ENCODE results near the gene TPD52L2. TPM values are rescaled to one million over a fixed set of nuclear protein-coding genes. Genes with fewer than 3 reads are reported as not detected.
"Not testable (repeated sequence)": the region's sequence is repeated elsewhere in the genome, so short reads cannot be mapped to it uniquely, and the experiment has no call there.

The TPD52L2 gene
- total RNA-seq, 1 experiment from 2014 or later = 189 TPM

DNA sequence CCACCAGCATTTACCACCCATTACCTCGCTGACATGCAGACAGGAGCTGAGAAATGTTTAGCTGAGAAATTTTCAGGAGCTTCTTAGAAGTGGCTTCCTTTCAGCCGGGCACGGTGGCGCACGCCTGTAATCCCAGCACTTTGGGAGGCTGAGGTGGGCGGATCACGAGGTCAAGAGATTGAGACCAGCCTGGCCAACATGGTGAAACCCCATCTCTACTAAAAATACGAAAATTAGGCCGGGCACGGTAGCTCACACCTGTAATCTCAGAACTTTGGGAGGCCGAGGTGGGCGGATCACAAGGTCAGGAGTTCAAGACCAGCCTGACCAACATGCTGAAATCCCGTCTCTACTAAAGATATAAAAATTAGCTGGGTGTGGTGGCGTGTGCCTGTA, 13.5 kb upstream of the TPD52L2 start:
- in situ Hi-C loops (cut with HindIII; ENCODE audit: low pct_unique_long_range_greater_than_20kb, low sequenced_read_pairs); DNase-seq (ENCODE audit: low read depth): not testable (repeated sequence)

DNA sequence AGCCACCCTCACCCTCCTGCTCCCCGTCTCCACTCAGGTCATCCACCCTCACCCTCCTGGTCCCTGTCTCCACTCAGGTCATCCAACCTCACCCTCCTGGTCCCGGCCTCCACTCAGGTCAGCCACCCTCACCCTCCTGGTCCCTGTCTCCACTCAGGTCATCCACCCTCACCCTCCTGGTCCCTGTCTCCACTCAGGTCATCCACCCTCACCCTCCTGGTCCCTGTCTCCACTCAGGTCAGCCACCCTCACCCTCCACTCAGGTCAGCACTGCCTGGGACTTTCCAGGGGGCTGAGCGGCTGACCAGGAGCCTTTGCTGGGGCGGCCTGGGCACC, 11.4 kb upstream of the TPD52L2 start:
- in situ Hi-C loops (cut with HindIII; ENCODE audit: low pct_unique_long_range_greater_than_20kb, low sequenced_read_pairs); DNase-seq (ENCODE audit: low read depth): not testable (repeated sequence)

DNA sequence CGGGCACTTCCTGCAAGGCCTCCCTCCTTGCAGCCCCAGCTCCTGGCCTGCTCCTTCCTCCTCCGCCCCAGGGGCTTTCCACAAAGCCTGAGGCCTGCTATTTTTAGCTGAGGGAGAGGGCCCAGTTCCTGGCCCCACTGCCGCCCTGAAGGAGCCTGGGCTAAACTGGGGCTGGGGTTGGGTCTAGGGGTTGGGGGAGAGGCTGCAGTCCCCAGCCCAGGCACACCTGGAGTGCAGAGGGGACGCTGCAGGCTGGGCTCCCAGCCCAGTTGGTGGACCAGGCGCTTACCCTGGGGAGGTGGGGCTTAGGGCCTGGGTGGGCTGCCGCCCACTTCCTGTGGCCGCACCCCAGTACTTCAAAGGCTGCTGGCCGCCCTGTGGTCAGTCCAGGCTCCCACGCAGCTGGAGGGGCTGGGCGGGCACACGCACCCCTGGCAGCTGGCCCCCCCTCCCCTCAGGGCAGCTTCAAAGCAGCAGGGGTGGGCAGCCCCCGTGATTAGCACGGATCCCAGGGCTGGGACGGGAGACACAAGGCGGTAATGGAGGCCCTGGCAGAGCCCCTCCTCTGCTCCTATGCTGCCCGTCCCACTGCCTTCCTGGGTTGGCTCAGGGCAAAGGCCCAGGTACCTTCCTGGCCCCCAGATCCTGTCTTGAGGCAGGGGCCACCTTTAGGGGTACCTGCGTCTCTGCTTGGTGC, 10.9 kb upstream of the TPD52L2 start:
- in situ Hi-C loops (cut with HindIII; ENCODE audit: low pct_unique_long_range_greater_than_20kb, low sequenced_read_pairs) = no loop called here
- no peak for DNase-seq (ENCODE audit: low read depth)

DNA sequence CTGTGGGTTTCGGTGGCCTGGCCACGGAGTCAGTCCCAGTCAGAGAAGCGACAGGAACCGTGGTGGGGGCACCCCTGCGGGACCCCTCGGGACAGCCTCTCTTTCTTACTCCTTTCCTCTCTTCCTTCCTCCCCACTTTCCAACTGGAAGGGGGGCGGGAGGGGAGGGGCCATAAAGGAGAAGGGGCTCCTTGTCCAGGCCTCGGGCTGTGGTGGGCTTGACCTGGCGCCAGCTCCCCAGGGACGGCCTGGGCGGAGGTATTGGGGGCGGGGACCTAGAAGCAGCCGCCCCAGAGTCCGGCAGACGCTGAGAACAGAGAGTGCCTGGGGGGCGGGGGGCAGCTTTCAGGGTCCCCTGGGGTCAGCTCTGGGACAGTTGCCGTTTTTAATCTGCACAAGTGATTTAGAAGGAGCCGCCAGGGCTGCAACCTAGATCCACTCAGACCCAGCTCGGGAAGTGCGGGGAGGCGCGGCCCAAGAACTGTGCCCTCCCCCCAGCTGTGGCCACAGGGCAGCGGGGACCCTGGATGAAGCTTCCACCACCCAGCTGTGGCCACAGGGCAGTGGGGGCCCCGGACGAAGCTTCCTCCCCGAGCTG, 10.2 kb upstream of the TPD52L2 start:
- in situ Hi-C loops (cut with HindIII; ENCODE audit: low pct_unique_long_range_greater_than_20kb, low sequenced_read_pairs) = no loop called here
- no peak for DNase-seq (ENCODE audit: low read depth)

DNA sequence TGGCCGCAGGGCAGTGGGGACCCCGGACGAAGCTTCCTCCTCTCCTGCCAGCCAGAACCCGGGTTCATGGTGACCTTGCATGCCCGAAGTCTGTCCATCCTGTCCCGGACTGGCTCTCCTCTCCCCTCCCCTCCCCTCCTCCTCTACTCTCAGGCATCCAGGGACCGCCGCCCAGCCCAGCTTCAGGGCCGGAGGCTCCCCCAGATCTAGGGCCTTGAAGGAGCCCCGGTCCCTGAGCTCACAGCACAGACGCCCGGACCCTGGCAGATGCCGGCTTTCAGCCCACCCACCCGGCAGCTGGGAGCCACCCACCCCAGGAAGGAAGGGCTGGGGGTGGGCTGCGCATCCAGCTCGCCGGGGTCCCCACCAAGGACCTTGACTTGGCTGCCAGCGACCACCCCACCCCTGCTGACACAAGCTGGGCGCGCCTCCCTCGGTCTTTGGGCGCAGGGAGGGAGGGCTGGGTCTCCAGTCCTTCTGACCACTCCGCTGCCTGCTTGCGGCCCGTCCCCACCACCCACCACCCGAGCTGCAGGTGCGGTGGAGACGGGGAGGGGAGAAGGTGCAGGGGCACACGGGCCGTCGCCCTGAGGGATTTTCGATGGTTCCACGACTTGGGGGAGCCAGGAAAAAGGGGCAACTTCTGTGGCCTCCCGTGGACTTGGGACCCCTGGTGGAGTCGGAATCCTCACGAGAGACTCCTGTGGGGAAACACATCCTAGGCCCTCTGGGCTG, 9.5 kb upstream of the TPD52L2 start:
- DNase-seq (ENCODE audit: low read depth) = no peak
- in situ Hi-C loops (cut with HindIII; ENCODE audit: low pct_unique_long_range_greater_than_20kb, low sequenced_read_pairs) = no loop called here

DNA sequence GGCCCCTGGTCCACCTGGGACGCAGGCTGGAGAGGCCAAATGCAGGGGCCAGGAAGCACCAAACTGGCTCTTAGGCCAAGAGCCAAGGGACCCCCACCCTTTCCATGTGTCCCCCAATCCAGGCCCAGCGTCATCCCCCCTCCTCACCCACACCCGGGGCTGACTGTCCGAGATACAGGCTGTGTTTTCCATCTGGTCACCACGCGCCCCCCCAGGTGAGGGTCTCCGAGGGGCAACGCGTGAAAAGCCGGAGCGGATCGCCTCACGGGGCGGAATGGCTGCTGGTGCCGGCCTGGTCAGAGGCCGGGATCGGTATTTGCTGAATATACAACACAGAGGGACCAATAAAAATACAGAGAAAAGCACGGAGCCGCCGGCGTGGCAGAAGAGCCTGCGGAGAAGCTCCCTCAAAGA, 9.0 kb upstream of the TPD52L2 start:
- in situ Hi-C loops (cut with HindIII; ENCODE audit: low pct_unique_long_range_greater_than_20kb, low sequenced_read_pairs) = no loop called here
- no peak for DNase-seq (ENCODE audit: low read depth)

DNA sequence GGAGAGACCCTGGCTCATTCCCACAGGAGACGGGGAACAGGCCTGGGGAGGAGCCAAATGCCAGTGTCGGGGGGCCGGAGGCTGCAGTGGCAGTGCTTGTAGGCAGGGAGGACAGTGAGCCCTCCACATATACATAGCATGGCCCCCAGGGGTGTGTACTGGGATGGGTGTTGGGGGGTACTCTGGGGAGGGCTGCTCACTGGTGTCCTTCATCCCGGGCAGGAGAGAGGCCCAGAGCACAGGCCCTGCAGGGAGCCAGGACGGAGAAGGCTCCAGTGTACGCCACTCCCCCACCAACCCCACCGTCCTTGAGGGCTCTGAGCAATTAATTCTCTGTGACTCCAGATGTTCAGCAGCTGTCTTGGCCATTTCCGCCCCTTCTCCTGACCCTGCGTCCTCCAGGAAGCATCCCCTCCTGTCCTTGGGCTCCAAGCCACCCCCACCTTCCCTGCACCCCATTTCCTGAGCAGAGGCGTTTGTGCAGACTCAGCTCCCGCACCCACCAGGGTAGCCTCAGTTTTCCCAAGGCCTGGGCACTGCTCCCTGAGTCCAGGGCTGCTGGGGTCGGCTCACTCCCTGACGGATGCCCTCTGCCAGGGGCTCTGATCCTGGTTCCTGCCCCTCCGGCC, 7.2 kb upstream of the TPD52L2 start:
- in situ Hi-C loops (cut with HindIII; ENCODE audit: low pct_unique_long_range_greater_than_20kb, low sequenced_read_pairs) = no loop called here
- no peak for DNase-seq (ENCODE audit: low read depth)

DNA sequence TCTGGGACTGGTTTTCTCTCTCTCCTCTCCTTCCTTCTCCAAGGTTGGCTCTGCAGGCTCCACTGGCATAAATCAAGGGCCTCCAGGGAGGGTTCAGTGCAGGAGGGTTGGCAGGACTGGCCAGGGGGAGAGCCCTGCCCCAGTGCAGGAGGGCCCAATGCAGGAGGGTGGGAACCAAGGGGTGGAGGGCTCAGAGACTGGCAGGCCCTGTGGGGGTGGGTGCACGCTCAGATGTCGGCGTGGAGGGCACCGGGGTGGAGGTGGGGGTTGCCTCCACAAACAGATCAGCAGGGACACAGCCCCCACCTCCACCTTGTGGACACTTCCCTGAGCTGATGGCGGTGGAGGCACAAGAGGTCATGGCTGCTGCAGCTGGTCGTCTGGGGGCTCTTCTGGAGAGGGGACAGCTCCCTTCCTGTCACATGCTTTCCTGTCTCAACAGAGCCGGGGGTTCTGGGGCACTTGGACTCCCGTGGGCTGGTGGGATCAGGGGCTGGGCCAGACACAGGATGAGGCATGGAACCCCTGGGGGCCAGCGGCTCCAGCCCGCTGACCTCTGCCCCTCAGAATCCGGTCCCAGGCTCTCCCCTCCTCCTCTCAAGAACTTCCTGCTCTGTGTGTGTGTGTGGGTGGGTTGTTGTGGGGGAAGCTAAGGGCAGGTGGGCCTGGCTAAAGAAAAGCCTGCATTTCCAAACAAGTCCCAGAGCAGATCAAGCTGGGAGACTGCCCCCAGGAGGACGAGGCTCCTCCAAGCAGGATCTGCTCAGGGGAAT, 6.5 kb upstream of the TPD52L2 start:
- no peak for DNase-seq (ENCODE audit: low read depth)
- in situ Hi-C loops (cut with HindIII; ENCODE audit: low pct_unique_long_range_greater_than_20kb, low sequenced_read_pairs) = no loop called here

DNA sequence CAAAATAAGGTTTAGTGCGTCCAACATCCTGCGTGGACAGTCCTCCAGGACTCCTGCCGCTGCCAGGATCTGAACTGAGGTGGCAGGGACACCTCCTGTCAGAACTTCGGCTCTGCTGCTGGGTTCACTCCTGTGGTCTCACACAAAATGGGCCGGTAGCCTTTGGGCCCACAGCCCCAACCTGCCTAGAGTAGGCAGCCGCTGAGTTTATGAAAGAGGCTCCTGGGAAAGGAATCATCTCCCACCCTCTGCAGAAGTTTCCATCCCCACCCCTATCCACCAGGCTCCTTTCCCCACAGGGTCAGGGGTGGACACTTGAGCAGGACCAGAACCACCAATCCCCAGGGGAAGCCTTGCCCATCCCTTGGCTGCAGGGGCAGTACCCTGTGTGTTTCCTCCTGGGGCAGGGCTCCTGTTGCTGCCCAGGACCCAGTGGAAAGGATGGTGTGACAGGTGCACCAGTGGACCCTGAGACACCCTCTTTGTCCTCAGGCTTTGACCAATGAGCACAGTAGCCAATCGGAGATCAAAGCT, 5.8 kb upstream of the TPD52L2 start:
- in situ Hi-C loops (cut with HindIII; ENCODE audit: low pct_unique_long_range_greater_than_20kb, low sequenced_read_pairs) = no loop called here
- DNase-seq (ENCODE audit: low read depth) = no peak

DNA sequence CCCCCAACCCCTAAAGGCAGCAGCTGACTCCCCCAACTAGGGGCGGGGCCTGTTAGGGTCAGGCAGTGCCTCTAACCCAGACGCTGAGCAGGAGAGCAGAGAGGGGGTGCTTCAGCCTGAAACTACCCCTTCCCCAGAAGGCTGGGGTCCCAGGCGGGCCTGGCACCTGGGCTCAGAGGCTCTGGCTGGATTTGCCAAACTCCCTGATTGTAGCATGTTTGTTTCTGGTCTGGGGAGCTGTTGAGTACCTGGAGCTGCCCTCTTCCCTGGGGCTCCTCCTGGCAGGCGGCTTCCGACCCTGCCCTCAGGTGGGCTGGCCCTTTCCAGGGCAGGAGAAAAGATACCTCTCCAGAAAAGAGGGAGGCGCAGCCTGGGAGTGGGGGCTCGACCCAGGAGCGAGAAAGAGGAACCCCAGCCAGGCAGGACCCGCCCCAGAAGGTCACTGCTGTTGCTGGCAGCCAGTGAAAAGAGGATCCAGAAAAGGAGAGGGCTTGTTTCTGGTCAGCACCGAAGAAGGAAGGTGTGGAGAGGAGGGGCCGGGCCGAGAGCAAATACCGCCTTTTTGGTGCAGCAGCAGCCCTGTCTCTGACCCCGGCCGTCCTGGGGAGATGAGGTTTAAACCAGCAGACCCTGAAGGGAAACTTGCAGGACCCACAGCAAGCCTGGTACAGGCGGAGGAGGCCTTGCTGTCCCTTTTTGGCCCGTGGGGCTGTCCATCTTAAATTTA, 4.6 kb upstream of the TPD52L2 start:
- DNase-seq (ENCODE audit: low read depth) = no peak
- in situ Hi-C loops (cut with HindIII; ENCODE audit: low pct_unique_long_range_greater_than_20kb, low sequenced_read_pairs) = no loop called here

DNA sequence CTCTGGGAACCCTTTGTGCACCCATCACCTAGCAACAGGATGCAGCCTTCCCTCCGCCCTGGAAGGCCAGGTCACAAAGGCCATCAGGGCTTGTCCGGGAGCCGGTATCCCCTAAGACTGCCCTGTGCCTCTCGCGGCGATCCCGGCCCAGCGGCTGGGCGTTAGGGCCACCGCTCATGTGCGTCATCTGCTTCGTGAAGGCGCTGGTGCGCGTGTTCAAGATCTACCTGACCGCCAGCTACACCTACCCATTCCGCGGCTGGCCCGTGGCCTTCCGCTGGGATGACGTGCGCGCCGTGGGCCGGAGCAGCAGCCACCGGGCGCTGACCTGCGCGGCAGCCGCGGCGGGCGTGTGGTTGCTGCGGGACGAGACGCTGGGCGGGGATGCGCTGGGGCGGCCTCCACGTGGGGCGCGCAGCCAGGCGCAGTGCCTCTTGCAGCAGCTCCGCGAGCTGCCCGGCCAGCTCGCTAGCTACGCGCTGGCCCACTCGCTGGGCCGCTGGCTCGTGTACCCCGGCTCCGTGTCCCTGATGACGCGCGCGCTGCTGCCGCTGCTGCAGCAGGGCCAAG, 3.6 kb upstream of the TPD52L2 start, which contains the start of gene ABHD16B:
ABHD16B (plus strand) TSS at position 134 of the 570 bp plus-strand sequence; CDS start at position 177, 43 bp downstream.
- in situ Hi-C loops (cut with HindIII; ENCODE audit: low pct_unique_long_range_greater_than_20kb, low sequenced_read_pairs) = no loop called here
- no peak for DNase-seq (ENCODE audit: low read depth)

DNA sequence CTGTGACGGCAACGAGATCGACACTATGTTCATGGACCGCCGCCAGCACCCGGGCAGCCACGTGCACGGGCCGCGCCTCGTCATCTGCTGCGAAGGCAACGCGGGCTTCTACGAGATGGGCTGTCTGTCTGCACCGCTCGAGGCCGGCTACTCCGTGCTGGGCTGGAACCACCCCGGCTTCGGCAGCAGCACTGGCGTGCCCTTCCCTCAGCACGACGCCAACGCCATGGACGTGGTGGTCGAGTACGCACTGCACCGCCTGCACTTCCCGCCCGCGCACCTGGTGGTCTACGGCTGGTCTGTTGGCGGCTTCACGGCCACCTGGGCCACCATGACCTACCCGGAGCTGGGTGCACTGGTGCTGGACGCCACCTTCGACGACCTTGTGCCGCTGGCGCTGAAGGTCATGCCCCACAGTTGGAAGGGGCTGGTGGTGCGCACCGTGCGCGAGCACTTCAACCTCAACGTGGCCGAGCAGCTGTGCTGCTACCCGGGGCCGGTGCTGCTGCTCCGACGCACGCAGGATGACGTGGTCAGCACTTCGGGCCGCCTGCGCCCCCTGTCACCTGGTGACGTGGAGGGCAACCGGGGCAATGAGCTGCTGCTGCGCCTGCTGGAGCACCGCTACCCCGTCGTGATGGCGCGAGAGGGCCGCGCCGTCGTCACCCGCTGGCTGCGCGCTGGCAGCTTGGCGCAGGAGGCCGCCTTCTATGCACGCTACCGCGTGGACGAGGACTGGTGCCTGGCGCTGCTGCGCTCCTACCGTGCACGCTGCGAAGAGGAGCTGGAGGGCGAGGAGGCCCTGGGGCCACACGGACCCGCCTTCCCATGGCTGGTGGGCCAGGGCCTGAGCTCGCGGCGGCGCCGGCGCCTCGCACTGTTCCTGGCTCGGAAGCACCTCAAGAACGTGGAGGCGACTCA, 2.8 kb upstream of the TPD52L2 start:
- no peak for DNase-seq (ENCODE audit: low read depth)
- in situ Hi-C loops (cut with HindIII; ENCODE audit: low pct_unique_long_range_greater_than_20kb, low sequenced_read_pairs) = no loop called here

DNA sequence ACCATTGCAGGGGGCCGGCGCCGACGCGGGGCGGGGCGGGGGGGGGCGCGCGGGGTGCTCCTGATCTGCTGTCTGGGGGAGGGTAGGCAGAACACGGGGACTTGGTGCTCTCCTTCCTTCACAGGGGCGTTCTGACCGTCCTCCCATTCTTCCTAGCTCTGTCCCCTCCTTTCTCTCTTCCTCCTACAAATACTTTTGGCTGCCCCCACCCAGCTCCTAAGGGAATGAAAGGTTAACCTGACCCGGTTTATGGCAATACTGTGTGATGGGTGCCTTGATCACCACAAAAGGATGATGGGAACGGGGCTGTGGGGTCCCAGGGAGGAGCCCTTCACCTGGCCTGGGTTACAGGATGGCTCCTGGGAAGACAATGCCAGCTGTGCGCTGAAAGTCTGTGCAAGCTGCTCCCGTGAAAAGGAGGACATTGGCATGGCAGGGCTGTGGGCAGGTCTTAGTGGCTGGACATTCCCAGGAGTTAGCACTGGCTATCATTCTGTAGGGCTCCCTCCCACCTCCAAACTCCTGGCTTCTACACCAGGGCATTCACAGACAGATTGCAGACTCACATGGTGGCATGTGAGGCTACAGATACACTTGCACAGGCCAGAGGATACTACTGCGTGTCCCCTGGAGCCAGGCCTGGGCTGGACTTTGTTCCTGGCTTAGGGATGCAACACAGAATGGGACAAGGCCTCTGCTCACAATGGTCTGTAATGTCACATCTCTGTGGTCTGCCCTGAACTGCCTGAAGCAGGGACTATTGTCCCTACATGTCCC, 1.9 kb upstream of the TPD52L2 start:
- in situ Hi-C loops (cut with HindIII; ENCODE audit: low pct_unique_long_range_greater_than_20kb, low sequenced_read_pairs) = no loop called here
- no peak for DNase-seq (ENCODE audit: low read depth)

DNA sequence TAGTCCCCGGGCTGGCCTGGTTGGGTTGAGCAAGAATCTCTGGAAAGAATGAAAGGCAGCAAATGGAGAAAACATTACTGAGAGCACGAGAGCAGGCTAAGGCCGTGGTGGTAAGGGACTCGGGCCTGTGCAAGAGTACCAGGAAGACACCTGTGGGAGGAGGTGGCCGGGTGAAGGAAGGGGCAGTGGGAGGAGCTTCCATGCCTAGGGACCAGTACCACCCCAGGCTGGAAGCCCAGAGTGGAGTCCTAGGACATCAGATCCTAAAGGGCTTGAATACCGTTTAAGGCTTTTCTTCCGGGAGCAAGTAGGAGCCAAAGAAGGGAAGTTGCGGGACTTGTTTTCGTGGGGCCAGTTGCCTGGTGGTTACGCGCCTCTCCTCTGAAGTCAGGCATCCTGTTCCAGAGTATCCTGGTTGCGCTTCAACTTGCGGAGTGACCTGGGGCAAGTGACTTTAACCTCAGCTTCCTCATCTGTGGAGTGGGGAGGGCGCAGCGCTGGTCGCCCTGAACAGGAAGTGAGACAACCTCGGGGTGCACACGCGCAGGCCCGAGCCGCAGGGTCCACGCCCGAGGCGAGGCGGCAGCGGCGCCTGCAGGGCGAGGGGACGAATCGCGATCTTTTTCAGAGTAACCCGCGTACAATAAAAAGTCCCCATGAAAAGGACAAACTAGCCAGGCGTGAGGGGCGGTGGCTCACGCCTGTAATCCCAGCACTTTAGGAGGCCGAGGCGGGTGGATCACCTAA, 1.1 kb upstream of the TPD52L2 start:
- in situ Hi-C loops (cut with HindIII; ENCODE audit: low pct_unique_long_range_greater_than_20kb, low sequenced_read_pairs) = no loop called here
- peak; percentile 93 for DNase-seq (ENCODE audit: low read depth)

DNA sequence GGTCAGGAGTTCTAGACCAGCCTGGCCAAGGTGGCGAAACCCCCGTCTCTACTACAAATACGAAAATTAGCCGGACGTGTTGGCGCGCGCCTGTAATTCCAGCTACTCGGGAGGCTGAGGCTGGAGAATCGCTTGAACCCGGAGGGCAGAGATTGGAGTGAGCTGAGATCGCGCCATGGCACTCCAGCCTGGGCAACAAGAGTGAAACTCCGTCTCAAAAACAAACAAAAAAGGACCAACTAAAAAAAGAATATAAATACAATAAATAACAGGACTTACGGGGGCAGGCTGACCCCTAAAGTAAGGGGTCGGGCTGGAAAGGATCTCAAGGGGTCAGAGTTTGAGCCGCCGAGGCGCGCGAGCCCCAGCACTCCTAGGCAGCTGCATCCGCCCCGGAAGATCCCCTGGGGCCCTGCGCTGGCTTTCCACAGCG, 509 bp upstream of the TPD52L2 start:
- in situ Hi-C loops (cut with HindIII; ENCODE audit: low pct_unique_long_range_greater_than_20kb, low sequenced_read_pairs) = no loop called here
- no peak for DNase-seq (ENCODE audit: low read depth)

Data from Caki2 (cell line).